ENCODE results near the gene CTAG1B. TPM values are rescaled to one million over a fixed set of nuclear protein-coding genes. Genes with fewer than 3 reads are reported as not detected.
"Not testable (repeated sequence)": the region's sequence is repeated elsewhere in the genome, so short reads cannot be mapped to it uniquely, and the experiment has no call there.

The CTAG1B gene
- total RNA-seq, 4 donors from 2014 or later: not detected

- Histone ChIP-seq H3K36me3 (no peaks in the 10 kb centered on the region), H3K9me3 (no peaks in the 10 kb centered on the region), H3K27ac (no peak overlapping the region), H3K4me3 (replicated peaks in 1 of 3) (no peak overlapping the region), H3K4me1 (no peaks in the 10 kb centered on the region), H3K27me3 (no peaks in the 10 kb centered on the region)
- no peak for DNase-seq
- 90 to 93% methylated on average over 15 of the region's 15 CpGs for WGBS, 2 donors
- no peak for TF ChIP-seq POLR2A (IDR thresholded peaks at IDR 0.05)
- TF ChIP-seq CTCF (IDR thresholded peaks at IDR 0.05): no peak
- intact Hi-C loops (cut with DNase I): no loop called here
Observed at GRCh38 chrX:154657226-154657805, 38.2 kb upstream of the CTAG1B start.

GRCh38 chrX:154655786-154656185 is 36.7 kb upstream of the CTAG1B start:
- WGBS, 2 donors: 84 to 85% methylated on average over 7 to 11 of the region's 11 CpGs
- Histone ChIP-seq H3K4me1 (no peaks in the 10 kb centered on the region), H3K4me3 (replicated peaks in 1 of 3) (no peak overlapping the region), H3K9me3 (no peaks in the 10 kb centered on the region), H3K27ac (no peak overlapping the region), H3K27me3 (no peaks in the 10 kb centered on the region), H3K36me3 (no peaks in the 10 kb centered on the region)
- no peak for DNase-seq
- intact Hi-C loops (cut with DNase I): no loop called here
- no peak for TF ChIP-seq POLR2A (IDR thresholded peaks at IDR 0.05)
- no peak for TF ChIP-seq CTCF (IDR thresholded peaks at IDR 0.05)

GRCh38 chrX:154655346-154655745 is 36.3 kb upstream of the CTAG1B start:
- TF ChIP-seq POLR2A (IDR thresholded peaks at IDR 0.05): no peak
- no peak for TF ChIP-seq CTCF (IDR thresholded peaks at IDR 0.05)
- no peak for DNase-seq
- H3K4me1 ChIP-seq: no peaks in the 10 kb centered on the region
- no peaks in the 10 kb centered on the region for H3K27me3 ChIP-seq
- intact Hi-C loops (cut with DNase I): no loop called here
- no peak overlapping the region for H3K4me3 ChIP-seq (replicated peaks in 1 of 3)
- H3K9me3 ChIP-seq: no peaks in the 10 kb centered on the region
- no peak overlapping the region for H3K27ac ChIP-seq
- WGBS, 2 donors: 67 to 79% methylated on average over 5 of the region's 6 CpGs
- H3K36me3 ChIP-seq: no peaks in the 10 kb centered on the region

- Histone ChIP-seq H3K4me3 (replicated peaks in 1 of 3) (no peak overlapping the region), H3K9me3 (no peaks in the 10 kb centered on the region), H3K27ac (no peak overlapping the region), H3K36me3 (no peaks in the 10 kb centered on the region), H3K4me1 (no peaks in the 10 kb centered on the region), H3K27me3 (no peaks in the 10 kb centered on the region)
- TF ChIP-seq CTCF (IDR thresholded peaks at IDR 0.05) (no peak), POLR2A (IDR thresholded peaks at IDR 0.05) (no peak)
- WGBS, 2 donors: 86% methylated on average over 5 to 13 of the region's 15 CpGs
- intact Hi-C loops (cut with DNase I): no loop called here
- no peak for DNase-seq
Observed at GRCh38 chrX:154654925-154655324, 35.8 kb upstream of the CTAG1B start.

- H3K4me3 ChIP-seq (replicated peaks in 1 of 3): no peak overlapping the region
- H3K4me1 ChIP-seq: no peaks in the 10 kb centered on the region
- no peaks in the 10 kb centered on the region for H3K27me3 ChIP-seq
- no peak for DNase-seq
- intact Hi-C loops (cut with DNase I): no loop called here
- H3K36me3 ChIP-seq: no peaks in the 10 kb centered on the region
- TF ChIP-seq CTCF (IDR thresholded peaks at IDR 0.05) (no peak), POLR2A (IDR thresholded peaks at IDR 0.05) (no peak)
- no peaks in the 10 kb centered on the region for H3K9me3 ChIP-seq
- WGBS, 2 donors: 57 to 93% methylated on average over 1 to 4 of the region's 10 CpGs
- H3K27ac ChIP-seq: no peak overlapping the region
Observed at GRCh38 chrX:154654372-154654771, 35.3 kb upstream of the CTAG1B start.

GRCh38 chrX:154653413-154653812 is 34.3 kb upstream of the CTAG1B start, which contains the start of gene CTAG2:
Gene CTAG2, minus strand, starts transcription at chrX:154653579. Its CDS starts 64 bp downstream, at chrX:154653515.
- H3K27me3 ChIP-seq; H3K4me1 ChIP-seq; H3K9me3 ChIP-seq; intact Hi-C loops (cut with DNase I); H3K36me3 ChIP-seq; DNase-seq; H3K27ac ChIP-seq; H3K4me3 ChIP-seq (replicated peaks in 1 of 3): not testable (repeated sequence)
- no CpG with 5 or more reads among the region's 27 CpGs for WGBS, 2 donors
